GM23248 (cell line): Measurements from ENCODE around the gene CEP112. TPM values are rescaled to one million over a fixed set of nuclear protein-coding genes. Genes with fewer than 3 reads are reported as not detected.

ENCODE experiments used
- DNase-seq: peaks from one replicate; pipeline ENCODE4 v3.0.0-alpha.2; 2015
- H2AFZ ChIP-seq: fragments of 200-600 bp; sonication (generic); 2 replicates; pipeline ENCODE4 v1.6.1; 2016; ENCODE audit warnings: antibody characterized with exemption
- H3F3A ChIP-seq: fragments of 200-600 bp; sonication (generic); 2 replicates; pipeline ENCODE4 v1.6.1; 2016; ENCODE audit warnings: mild to moderate bottlenecking, antibody characterized with exemption, mixed run types; ENCODE audit not compliant: insufficient read depth
- H3K27ac ChIP-seq: fragments of 200-600 bp; sonication (generic); 2 replicates; pipeline ENCODE4 v1.5.1; 2016; ENCODE audit warnings: mild to moderate bottlenecking
- H3K27me3 ChIP-seq: fragments of 200-600 bp; sonication (generic); replicated peaks from 2 replicates; pipeline ENCODE4 v1.6.1; 2016; ENCODE audit warnings: mild to moderate bottlenecking; ENCODE audit not compliant: insufficient read depth
- H3K36me3 ChIP-seq: fragments of 200-600 bp; sonication (generic); 2 replicates; pipeline ENCODE4 v1.6.1; 2016; ENCODE audit warnings: low read depth, mild to moderate bottlenecking
- H3K4me1 ChIP-seq: fragments of 200-600 bp; sonication (generic); 2 replicates; pipeline ENCODE4 v1.6.1; 2016; ENCODE audit warnings: mild to moderate bottlenecking; ENCODE audit not compliant: insufficient read depth
- H3K4me2 ChIP-seq: fragments of 200-600 bp; sonication (generic); one replicate; pipeline ENCODE4 v1.6.1; 2016; ENCODE audit warnings: mild to moderate bottlenecking; ENCODE audit not compliant: unreplicated experiment
- H3K4me3 ChIP-seq: fragments of 200-600 bp; sonication (generic); 2 replicates; pipeline ENCODE4 v1.5.1; 2016; ENCODE audit warnings: mild to moderate bottlenecking
- H3K79me2 ChIP-seq: fragments of 200-600 bp; sonication (generic); 2 replicates; pipeline ENCODE4 v1.6.1; 2016; ENCODE audit warnings: mild to moderate bottlenecking; ENCODE audit not compliant: insufficient read depth
- H3K9ac ChIP-seq: fragments of 200-600 bp; sonication (generic); 2 replicates; pipeline ENCODE4 v1.6.1; 2016; ENCODE audit warnings: mild to moderate bottlenecking
- H3K9me2 ChIP-seq: fragments of 200-600 bp; sonication (generic); 2 replicates; pipeline ENCODE4 v1.6.1; 2016; ENCODE audit warnings: mixed run types, mild to moderate bottlenecking, moderate library complexity; ENCODE audit not compliant: insufficient read depth
- H3K9me3 ChIP-seq: fragments of 200-600 bp; sonication (generic); one replicate; pipeline ENCODE4 v1.6.1; 2017; ENCODE audit warnings: low read depth
- H4K20me1 ChIP-seq: fragments of 200-600 bp; sonication (generic); 2 replicates; pipeline ENCODE4 v1.6.0; 2016; ENCODE audit not compliant: insufficient read depth
- EZH2 ChIP-seq: fragments of 200-600 bp; sonication (generic); IDR thresholded peaks from 2 replicates; pipeline ENCODE4 v1.6.1; 2018; ENCODE audit warnings: antibody characterized with exemption, mild to moderate bottlenecking; ENCODE audit not compliant: insufficient read depth, poor library complexity, severe bottlenecking
- EZH2phosphoT487 ChIP-seq: fragments of 200-600 bp; sonication (generic); IDR thresholded peaks from 2 replicates; pipeline ENCODE4 v1.6.1; 2018; ENCODE audit warnings: antibody characterized with exemption, moderate library complexity, mild to moderate bottlenecking, low read depth; ENCODE audit not compliant: insufficient read depth
- WGBS, 2 experiments: methylation state at CpG; one replicate each; pipeline ENCODE4 v1.1.6; 2015 to 2017; ENCODE audit warnings: low lambda C conversion rate in 2 of 2, low coverage in 1 of 2; ENCODE audit errors: missing lambda C conversion rate in 2 of 2; 5-methylcytosine and 5-hydroxymethylcytosine counted together
- in situ Hi-C: fragments of 300-500 bp; cut with MboI; formaldehyde crosslinking; loops from 2 replicates; pipeline ENCODE4 v1.15.0; 2020
- polyA plus RNA-seq: library from polyadenylated mRNA; unstranded; fragments of >200 nt; fragmentation: Nextera tagmentation; extraction: Ambion mirVana; gene quantifications from 2 replicates; pipeline ENCODE4 v1.2.1, GENCODE V29; 2016
- total RNA-seq: library from RNA; depleted of rRNA; stranded (reverse); fragments of >200 nt; shearing (Covaris generic); gene quantifications from 2 replicates; pipeline ENCODE4 v1.2.3, GENCODE V29; 2014

Gene CEP112
- total and polyA plus RNA-seq, 2 experiments from 2014 or later: 8.1 to 14.8 TPM

DNA sequence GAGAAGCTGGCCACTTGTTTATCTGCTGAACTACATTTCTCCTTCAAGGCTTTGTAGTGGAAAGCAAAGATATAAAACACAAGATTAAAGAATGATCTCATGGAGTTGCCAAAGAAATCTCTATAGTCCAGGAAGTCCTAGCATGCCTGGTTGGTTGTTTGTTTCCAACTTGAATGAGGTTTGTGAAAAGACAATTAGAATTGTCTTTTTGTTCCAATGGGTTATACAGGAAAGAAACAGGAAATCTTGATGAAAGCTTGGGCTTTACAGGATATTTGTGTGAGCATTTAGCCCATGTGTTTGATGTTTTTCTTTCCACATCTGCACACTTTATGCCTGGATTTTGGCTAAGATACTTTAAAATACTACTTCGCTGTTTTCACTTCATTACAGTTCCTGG is 273.4 kb downstream of the CEP112 start:
- Histone ChIP-seq H4K20me1 (no peaks in the 10 kb centered on the region), H3K79me2 (no peaks in the 10 kb centered on the region), H3K27ac (no peak overlapping the region), H3K4me2 (no peak overlapping the region), H3K9me2 (no peaks in the 10 kb centered on the region), H3K4me1 (no peaks in the 10 kb centered on the region), H3K9me3 (no peaks in the 10 kb centered on the region), H3F3A (no peaks in the 10 kb centered on the region), H3K9ac (no peak overlapping the region), H2AFZ (no peak overlapping the region), H3K4me3 (no peak overlapping the region), H3K36me3 (no peaks in the 10 kb centered on the region), H3K27me3 (no peaks in the 10 kb centered on the region)
- WGBS, 2 experiments: 31 to 58% methylated on average over 1 of the region's 1 CpG
- in situ Hi-C loops: no loop called here
- DNase-seq: no peak
- TF ChIP-seq EZH2 (no peak), EZH2phosphoT487 (no peak)

GRCh38 chr17:65917560-65917959 is 274.4 kb downstream of the CEP112 start:
- no peak for TF ChIP-seq EZH2
- no peak for TF ChIP-seq EZH2phosphoT487
- in situ Hi-C loops: no loop called here
- no peaks in the 10 kb centered on the region for H3K36me3 ChIP-seq
- no peaks in the 10 kb centered on the region for H3K4me1 ChIP-seq
- no peaks in the 10 kb centered on the region for H3K9me2 ChIP-seq
- no peaks in the 10 kb centered on the region for H3K79me2 ChIP-seq
- no peaks in the 10 kb centered on the region for H3K27me3 ChIP-seq
- no peak overlapping the region for H3K4me3 ChIP-seq
- 82 to 86% methylated on average over 6 of the region's 6 CpGs for WGBS, 2 experiments
- H4K20me1 ChIP-seq: no peaks in the 10 kb centered on the region
- no peaks in the 10 kb centered on the region for H3K9me3 ChIP-seq
- no peak overlapping the region for H3K9ac ChIP-seq
- no peak overlapping the region for H3K4me2 ChIP-seq
- H2AFZ ChIP-seq: no peak overlapping the region
- DNase-seq: no peak
- no peak overlapping the region for H3K27ac ChIP-seq
- no peaks in the 10 kb centered on the region for H3F3A ChIP-seq

GRCh38 chr17:65916425-65916824 is 275.5 kb downstream of the CEP112 start:
- Histone ChIP-seq H3K9me2 (no peaks in the 10 kb centered on the region), H3K4me2 (no peak overlapping the region), H3K79me2 (no peaks in the 10 kb centered on the region), H4K20me1 (no peaks in the 10 kb centered on the region), H3K4me3 (no peak overlapping the region), H3K27ac (no peak overlapping the region), H3K27me3 (no peaks in the 10 kb centered on the region), H3K9me3 (no peaks in the 10 kb centered on the region), H2AFZ (no peak overlapping the region), H3K9ac (no peak overlapping the region), H3K36me3 (no peaks in the 10 kb centered on the region), H3F3A (no peaks in the 10 kb centered on the region), H3K4me1 (no peaks in the 10 kb centered on the region)
- 75 to 79% methylated on average over 2 of the region's 2 CpGs for WGBS, 2 experiments
- TF ChIP-seq EZH2 (no peak), EZH2phosphoT487 (no peak)
- no peak for DNase-seq
- in situ Hi-C loops: no loop called here

- Histone ChIP-seq H3K4me1 (no peaks in the 10 kb centered on the region), H4K20me1 (no peaks in the 10 kb centered on the region), H3K9ac (no peak overlapping the region), H3K27ac (no peak overlapping the region), H3K27me3 (no peaks in the 10 kb centered on the region), H3K9me2 (no peaks in the 10 kb centered on the region), H3K4me2 (no peak overlapping the region), H3F3A (no peaks in the 10 kb centered on the region), H3K36me3 (no peaks in the 10 kb centered on the region), H3K9me3 (no peaks in the 10 kb centered on the region), H3K79me2 (no peaks in the 10 kb centered on the region), H2AFZ (no peak overlapping the region), H3K4me3 (no peak overlapping the region)
- WGBS, 2 experiments: 97 to 98% methylated on average over 5 of the region's 5 CpGs
- in situ Hi-C loops: no loop called here
- no peak for TF ChIP-seq EZH2
- TF ChIP-seq EZH2phosphoT487: no peak
- no peak for DNase-seq
Observed at GRCh38 chr17:65914784-65915342, 277.1 kb downstream of the CEP112 start.
